Endodermal cell (in vitro differentiated cells): Measurements from ENCODE around the gene ERC1. TPM values are rescaled to one million over a fixed set of nuclear protein-coding genes. Genes with fewer than 3 reads are reported as not detected.

Experiments used
- DNase-seq: peaks from one replicate; pipeline ENCODE4 v3.0.0-alpha.2; 2017
- H3K27ac ChIP-seq: 2 replicates; pipeline ENCODE4 v1.5.1; 2013; ENCODE audit warnings: mild to moderate bottlenecking, low read depth, low read length, moderate library complexity
- H3K27me3 ChIP-seq: 2 replicates; pipeline ENCODE4 v1.6.1; 2013; ENCODE audit warnings: mild to moderate bottlenecking, low read length, moderate library complexity; ENCODE audit not compliant: insufficient read depth, control insufficient read depth, poor library complexity, severe bottlenecking
- H3K36me3 ChIP-seq: 2 replicates; pipeline ENCODE4 v1.7.0; 2013; ENCODE audit warnings: mild to moderate bottlenecking, low read length, moderate library complexity; ENCODE audit not compliant: control insufficient read depth, insufficient read depth
- H3K4me1 ChIP-seq: one replicate; pipeline ENCODE4 v1.7.0; 2013; ENCODE audit warnings: low read length; ENCODE audit not compliant: control insufficient read depth, insufficient read depth
- H3K4me3 ChIP-seq: 2 replicates; pipeline ENCODE4 v1.5.1; 2013; ENCODE audit warnings: mild to moderate bottlenecking, low read length, moderate library complexity
- H3K9ac ChIP-seq: 2 replicates; pipeline ENCODE4 v1.6.1; 2013; ENCODE audit warnings: mild to moderate bottlenecking, low read length, moderate library complexity; ENCODE audit not compliant: poor library complexity, severe bottlenecking; ENCODE audit errors: extremely low read depth
- H3K9me3 ChIP-seq: 2 replicates; pipeline ENCODE4 v1.6.1; 2013; ENCODE audit warnings: mild to moderate bottlenecking, low read length, moderate library complexity; ENCODE audit not compliant: control insufficient read depth
- H3K27ac Mint-ChIP-seq: 2 replicates; pipeline ENCODE4 v1.8.0; 2020; ENCODE audit warnings: mixed read lengths
- H3K27me3 Mint-ChIP-seq: 2 replicates; pipeline ENCODE4 v1.8.0; 2021; ENCODE audit warnings: mild to moderate bottlenecking, mixed read lengths; ENCODE audit not compliant: insufficient read depth
- H3K36me3 Mint-ChIP-seq: 2 replicates; pipeline ENCODE4 v1.8.0; 2020; ENCODE audit warnings: low read depth, mixed read lengths
- H3K4me1 Mint-ChIP-seq: 2 replicates; pipeline ENCODE4 v1.8.0; 2020; ENCODE audit warnings: mixed read lengths
- H3K4me3 Mint-ChIP-seq: 2 replicates; pipeline ENCODE4 v1.8.0; 2020; ENCODE audit warnings: mild to moderate bottlenecking, moderate library complexity, mixed read lengths
- H3K9me3 Mint-ChIP-seq: 2 replicates; pipeline ENCODE4 v1.8.0; 2020; ENCODE audit warnings: mild to moderate bottlenecking, mixed read lengths
- WGBS, 2 experiments: methylation state at CpG; one replicate each; pipeline versions ENCODE4 v1.1.5 to v1.1.7; 2013; ENCODE audit warnings: missing lambda C conversion rate in 2 of 2, mixed read lengths in 1 of 2; ENCODE audit not compliant: insufficient coverage in 1 of 2, insufficient read length in 1 of 2; 5-methylcytosine and 5-hydroxymethylcytosine counted together
- total RNA-seq, 2 donors: library from RNA; stranded (reverse); fragmentation: NEBNext Ultra II Directional in 1 of 2; extraction: Animal tissue kit (Norgen Biotek cat#: 25700) in 1 of 2; gene quantifications; 2 replicates in 1 of 2; 3 replicates in 1 of 2; pipeline ENCODE4 v1.2.1, GENCODE V29; 2021
- TF ChIP-seq, protein P1 (sequence below): fragments of 200-600 bp; sonication (generic); conservative IDR thresholded peaks from 2 replicates; pipeline ENCODE4 v1.5.0; 2021; ENCODE audit warnings: antibody characterized with exemption, mild to moderate bottlenecking

The ERC1 gene
- total RNA-seq, 2 donors from 2014 or later, result 60.6 to 159 TPM

DNA sequence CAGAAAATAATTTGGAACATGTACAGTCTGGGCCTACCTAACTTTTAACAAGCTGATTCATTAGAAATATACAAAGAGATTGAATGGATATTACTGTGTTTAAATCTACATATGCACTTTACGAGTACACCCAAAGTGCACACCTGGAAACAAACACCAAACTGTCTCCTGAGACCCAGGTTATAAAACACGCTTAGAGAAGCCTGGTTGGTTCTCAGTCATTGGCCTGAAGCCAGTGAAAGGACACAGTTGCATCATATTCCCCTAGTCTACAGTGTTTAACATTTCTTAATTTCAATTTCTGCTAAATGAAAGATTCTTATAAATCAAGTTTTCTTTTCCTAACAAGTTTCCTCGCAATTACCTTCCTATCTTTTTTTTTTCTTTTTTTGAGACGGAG is 393.9 kb downstream of the ERC1 start:
- Histone ChIP-seq H3K9me3 (peaks cover 38% of the 10 kb centered on the region), H3K27me3 (no peaks in the 10 kb centered on the region), H3K27ac (no peak overlapping the region), H3K9ac (no peak overlapping the region), H3K4me3 (no peak overlapping the region), H3K4me1 (no peaks in the 10 kb centered on the region), H3K36me3 (peaks cover 10% of the 10 kb centered on the region)
- peaks cover 65% of the 10 kb centered on the region for H3K36me3 Mint-ChIP-seq
- H3K4me3 Mint-ChIP-seq, result no peak overlapping the region
- WGBS, 2 experiments, result 92 to 97% methylated on average over 4 of the region's 4 CpGs
- H3K27ac Mint-ChIP-seq, result no peak overlapping the region
- no peaks in the 10 kb centered on the region for H3K27me3 Mint-ChIP-seq
- TF ChIP-seq, protein P1, sequence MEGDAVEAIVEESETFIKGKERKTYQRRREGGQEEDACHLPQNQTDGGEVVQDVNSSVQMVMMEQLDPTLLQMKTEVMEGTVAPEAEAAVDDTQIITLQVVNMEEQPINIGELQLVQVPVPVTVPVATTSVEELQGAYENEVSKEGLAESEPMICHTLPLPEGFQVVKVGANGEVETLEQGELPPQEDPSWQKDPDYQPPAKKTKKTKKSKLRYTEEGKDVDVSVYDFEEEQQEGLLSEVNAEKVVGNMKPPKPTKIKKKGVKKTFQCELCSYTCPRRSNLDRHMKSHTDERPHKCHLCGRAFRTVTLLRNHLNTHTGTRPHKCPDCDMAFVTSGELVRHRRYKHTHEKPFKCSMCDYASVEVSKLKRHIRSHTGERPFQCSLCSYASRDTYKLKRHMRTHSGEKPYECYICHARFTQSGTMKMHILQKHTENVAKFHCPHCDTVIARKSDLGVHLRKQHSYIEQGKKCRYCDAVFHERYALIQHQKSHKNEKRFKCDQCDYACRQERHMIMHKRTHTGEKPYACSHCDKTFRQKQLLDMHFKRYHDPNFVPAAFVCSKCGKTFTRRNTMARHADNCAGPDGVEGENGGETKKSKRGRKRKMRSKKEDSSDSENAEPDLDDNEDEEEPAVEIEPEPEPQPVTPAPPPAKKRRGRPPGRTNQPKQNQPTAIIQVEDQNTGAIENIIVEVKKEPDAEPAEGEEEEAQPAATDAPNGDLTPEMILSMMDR, result no peak
- no peaks in the 10 kb centered on the region for H3K4me1 Mint-ChIP-seq
- H3K9me3 Mint-ChIP-seq, result peaks cover 41% of the 10 kb centered on the region
- DNase-seq, result no peak

DNA sequence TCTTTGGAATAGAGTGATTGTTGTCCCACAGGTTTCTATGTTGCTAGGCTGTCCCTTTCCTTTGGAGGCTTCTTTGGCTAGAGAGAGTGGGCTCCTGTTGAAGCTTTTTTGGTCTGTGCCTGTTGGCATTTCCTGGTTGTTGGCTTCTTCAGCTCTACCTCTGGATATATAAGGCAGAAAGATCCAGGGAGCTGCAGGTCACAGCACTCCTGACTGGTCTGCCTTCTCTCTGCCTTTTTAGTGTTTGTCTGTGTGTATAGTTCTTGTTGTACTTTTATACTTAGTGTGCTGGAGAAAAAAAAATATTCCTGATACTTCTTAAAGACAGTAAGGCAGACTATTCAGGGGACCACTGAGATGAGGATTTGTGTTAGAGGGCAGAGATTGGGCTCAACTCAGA is 400.7 kb downstream of the ERC1 start:
- TF ChIP-seq, protein P1, result no peak
- Histone ChIP-seq H3K9me3 (peaks cover 88% of the 10 kb centered on the region), H3K9ac (no peak overlapping the region), H3K4me3 (peak overlapping the region; percentile 47), H3K27me3 (no peaks in the 10 kb centered on the region), H3K4me1 (no peaks in the 10 kb centered on the region), H3K36me3 (peaks cover 17% of the 10 kb centered on the region), H3K27ac (no peak overlapping the region)
- H3K36me3 Mint-ChIP-seq, result peaks cover 89% of the 10 kb centered on the region
- peak; percentile 79 for DNase-seq
- no peak overlapping the region for H3K4me3 Mint-ChIP-seq
- no peaks in the 10 kb centered on the region for H3K4me1 Mint-ChIP-seq
- peaks cover 94% of the 10 kb centered on the region for H3K9me3 Mint-ChIP-seq
- H3K27ac Mint-ChIP-seq, result no peak overlapping the region
- no peaks in the 10 kb centered on the region for H3K27me3 Mint-ChIP-seq

DNA sequence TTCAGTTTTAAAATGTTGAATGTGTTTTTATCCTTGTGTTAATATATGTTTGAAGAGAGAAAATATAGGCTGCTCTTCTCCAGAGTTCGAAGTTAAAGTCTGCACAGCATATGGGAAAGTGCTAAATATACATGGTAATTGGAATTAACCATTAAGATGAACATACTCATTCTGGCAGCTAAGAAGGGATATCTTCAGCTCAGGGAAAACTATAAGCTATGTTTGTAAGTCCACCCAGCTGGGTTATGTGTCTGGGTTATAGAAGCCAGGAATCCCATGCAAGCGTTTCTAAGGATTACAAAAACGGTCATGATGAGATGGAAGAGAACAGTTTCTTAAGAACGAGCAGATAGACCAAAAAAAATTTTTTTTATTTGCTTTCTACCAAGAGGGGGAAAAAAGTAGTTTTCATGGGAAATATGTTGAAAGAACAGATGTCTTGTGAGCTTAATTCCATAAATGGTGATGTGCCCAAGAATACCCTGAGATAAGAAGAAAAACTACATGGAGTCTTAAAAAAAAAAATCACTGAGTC is 404.5 kb downstream of the ERC1 start:
- no peak overlapping the region for H3K9ac ChIP-seq
- no peak overlapping the region for H3K4me3 Mint-ChIP-seq
- H3K4me1 ChIP-seq, result no peaks in the 10 kb centered on the region
- H3K4me3 ChIP-seq, result no peak overlapping the region
- H3K36me3 ChIP-seq, result peaks cover 12% of the 10 kb centered on the region
- H3K27ac ChIP-seq, result no peak overlapping the region
- peaks cover 77% of the 10 kb centered on the region for H3K36me3 Mint-ChIP-seq
- no peak overlapping the region for H3K27ac Mint-ChIP-seq
- peaks cover 65% of the 10 kb centered on the region for H3K9me3 ChIP-seq
- no peaks in the 10 kb centered on the region for H3K27me3 ChIP-seq
- no peak for DNase-seq
- H3K9me3 Mint-ChIP-seq, result peaks cover 70% of the 10 kb centered on the region
- TF ChIP-seq, protein P1, result no peak
- WGBS, 2 experiments, result 92 to 100% methylated on average over 3 to 4 of the region's 4 CpGs
- H3K4me1 Mint-ChIP-seq, result no peaks in the 10 kb centered on the region
- no peaks in the 10 kb centered on the region for H3K27me3 Mint-ChIP-seq
